T-cell (primary cell): ENCODE data around the gene HORMAD1. TPM values are rescaled to one million over a fixed set of nuclear protein-coding genes. Genes with fewer than 3 reads are reported as not detected.

Experiments used
- ATAC-seq, 4 experiments: fragments of 200-7000 bp in 3 of 4; fragments of 150-1000 bp in 1 of 4; cut with Tn5 transposase; replicated peaks in 1 of 4; 1 replicate in 3 of 4; 2 replicates in 1 of 4; pipeline ENCODE4 v1.10.0; 2021; ENCODE audit warnings: moderate library complexity in 3 of 4, mild to moderate bottlenecking in 2 of 4, moderate number of reproducible peaks in 1 of 4
- CTCF ChIA-PET, 2 donors: fragments of 300-600 bp; sonication (Branson Sonifier 250); formaldehyde crosslinking; loops; one replicate each; lab custom pipeline; 2022; ENCODE audit warnings: antibody characterized with exemption in 2 of 2; lab: Charles Lee
- POLR2A ChIA-PET, 2 donors: fragments of 300-600 bp; sonication (Branson Sonifier 250); formaldehyde crosslinking; loops; one replicate each; lab custom pipeline; 2022; ENCODE audit warnings: antibody characterized with exemption in 2 of 2; lab: Charles Lee
- DNase-seq, 35 experiments: peaks; one replicate each; pipeline versions ENCODE4 v3.0.0 to v3.0.0-alpha.2; 2013 to 2023
- H3K27ac ChIP-seq: one replicate; pipeline ENCODE4 v1.5.1; 2013; ENCODE audit warnings: low read length
- H3K27me3 ChIP-seq, 2 experiments: replicated peaks in 1 of 2; 1 replicate in 1 of 2; 2 replicates in 1 of 2; pipeline versions ENCODE4 v1.6.1 to v1.7.0; 2013; ENCODE audit warnings: low read length in 1 of 2, mixed read lengths in 1 of 2; ENCODE audit not compliant: control insufficient read depth in 2 of 2, insufficient read depth in 2 of 2; ENCODE audit errors: extremely low read depth in 1 of 2
- H3K36me3 ChIP-seq, 2 donors: 1 replicate in 1 of 2; 2 replicates in 1 of 2; pipeline versions ENCODE4 v1.6.1 to v1.7.0; 2013; ENCODE audit warnings: low read length in 1 of 2; ENCODE audit not compliant: control insufficient read depth in 2 of 2, insufficient read depth in 1 of 2; ENCODE audit errors: extremely low read depth in 1 of 2
- H3K4me1 ChIP-seq, 2 experiments: 1 replicate in 1 of 2; 2 replicates in 1 of 2; pipeline versions ENCODE4 v1.6.1 to v1.7.0; 2013; ENCODE audit warnings: low read length in 2 of 2, mixed read lengths in 1 of 2; ENCODE audit not compliant: insufficient read depth in 2 of 2, control insufficient read depth in 1 of 2; ENCODE audit errors: extremely low read depth in 1 of 2
- H3K4me3 ChIP-seq, 2 donors: 1 replicate in 1 of 2; 2 replicates in 1 of 2; pipeline versions ENCODE4 v1.5.1 to v1.7.0; 2013; ENCODE audit warnings: mild to moderate bottlenecking in 2 of 2, low read length in 1 of 2, moderate library complexity in 1 of 2; ENCODE audit not compliant: control insufficient read depth in 1 of 2; ENCODE audit errors: extremely low read depth in 1 of 2
- H3K9me3 ChIP-seq: 2 replicates; pipeline ENCODE4 v1.7.0; 2013
- H3K27ac Mint-ChIP-seq, 2 donors: one replicate each; pipeline ENCODE4 v1.8.0; 2020 to 2021; ENCODE audit warnings: mild to moderate bottlenecking in 2 of 2, mixed read lengths in 2 of 2
- H3K27me3 Mint-ChIP-seq, 2 donors: one replicate each; pipeline ENCODE4 v1.8.0; 2021 to 2022; ENCODE audit warnings: mixed read lengths in 2 of 2
- H3K36me3 Mint-ChIP-seq: one replicate; pipeline ENCODE4 v1.8.0; 2021; ENCODE audit warnings: mixed read lengths
- H3K4me1 Mint-ChIP-seq, 3 donors: one replicate each; pipeline ENCODE4 v1.8.0; 2020 to 2022; ENCODE audit warnings: mixed read lengths in 3 of 3, mild to moderate bottlenecking in 1 of 3
- H3K4me3 Mint-ChIP-seq, 3 donors: one replicate each; pipeline ENCODE4 v1.8.0; 2020 to 2022; ENCODE audit warnings: mild to moderate bottlenecking in 3 of 3, mixed read lengths in 3 of 3, moderate library complexity in 3 of 3
- H3K9me3 Mint-ChIP-seq, 3 donors: one replicate each; pipeline ENCODE4 v1.8.0; 2020 to 2022; ENCODE audit warnings: mixed read lengths in 3 of 3
- WGBS: methylation state at CpG from one replicate; pipeline ENCODE4 v1.1.5; 2013; ENCODE audit warnings: missing lambda C conversion rate; ENCODE audit not compliant: insufficient coverage; 5-methylcytosine and 5-hydroxymethylcytosine counted together
- total RNA-seq, 35 experiments: library from RNA in 6 of 35; stranded (reverse) in 6 of 35; fragments of 120-200 nt in 1 of 35; gene quantifications; one replicate each; pipeline versions ENCODE4 v1.2.1 to v1.2.4 and lab custom pipeline; 2013 to 2026

The HORMAD1 gene
- total RNA-seq, 5 donors from 2014 or later (not counting 1 experiment from before 2014, with no cell fraction given) = 0.28 to 0.55 (median 0.45) TPM; not detected in 1

- no peak overlapping the region for H3K4me3 Mint-ChIP-seq
- Histone ChIP-seq H3K27me3 (no peaks in the 10 kb centered on the region), H3K4me3 (no peak overlapping the region), H3K4me1 (peaks cover 2 to 3% of the 10 kb centered on the region in 2 experiments), H3K9me3 (no peaks in the 10 kb centered on the region), H3K36me3 (peaks cover 0 to 10% of the 10 kb centered on the region in 2 donors), H3K27ac (no peak overlapping the region)
- peaks cover 31% of the 10 kb centered on the region for H3K36me3 Mint-ChIP-seq
- WGBS = no CpG with 5 or more reads among the region's 1 CpG
- H3K9me3 Mint-ChIP-seq = no peaks in the 10 kb centered on the region
- no peak overlapping the region for H3K27ac Mint-ChIP-seq
- ChIA-PET CTCF (no interaction called here), POLR2A (no interaction called here)
- DNase-seq = no peak
- H3K4me1 Mint-ChIP-seq = peaks cover 9 to 19% (median 14%) of the 10 kb centered on the region in 3 donors
- H3K27me3 Mint-ChIP-seq = no peaks in the 10 kb centered on the region
- no peak for ATAC-seq
Observed at GRCh38 chr1:150678988-150679387, 41.7 kb downstream of the HORMAD1 start.

GRCh38 chr1:150674881-150675280 lies 45.8 kb downstream of the HORMAD1 start:
- peaks cover 1 to 10% of the 10 kb centered on the region in 2 donors for H3K36me3 ChIP-seq
- H3K9me3 Mint-ChIP-seq = no peaks in the 10 kb centered on the region
- no peaks in the 10 kb centered on the region for H3K4me1 ChIP-seq
- CTCF ChIA-PET = interaction anchor here in 1 of 2 donors (0.6 kb wide), 1 partner anchor 232 kb away, joined by 3 read pairs; no protein-coding TSS in a partner anchor
- DNase-seq (no peak), ATAC-seq (no peak)
- H3K4me3 Mint-ChIP-seq = no peak overlapping the region
- H3K4me1 Mint-ChIP-seq = peaks cover 0 to 8% (median 8%) of the 10 kb centered on the region in 3 donors
- H3K36me3 Mint-ChIP-seq = peaks cover 10% of the 10 kb centered on the region
- H3K27me3 ChIP-seq = no peaks in the 10 kb centered on the region
- no peaks in the 10 kb centered on the region for H3K27me3 Mint-ChIP-seq
- WGBS = 100% methylated on average over 1 of the region's 4 CpGs
- no peaks in the 10 kb centered on the region for H3K9me3 ChIP-seq
- H3K4me3 ChIP-seq = no peak overlapping the region
- POLR2A ChIA-PET = interaction anchor here in 1 of 2 donors (0.7 kb wide), 1 partner anchor 91 kb away, joined by 4 read pairs; no protein-coding TSS in a partner anchor
- no peak overlapping the region for H3K27ac ChIP-seq
- H3K27ac Mint-ChIP-seq = no peak overlapping the region

- POLR2A ChIA-PET = no interaction called here
Observed at GRCh38 chr1:150663321-150663720, 57.4 kb downstream of the HORMAD1 start.

GRCh38 chr1:150662811-150663210 lies 57.9 kb downstream of the HORMAD1 start:
- Mint-ChIP-seq H3K4me1 (peaks cover 8 to 11% (median 9%) of the 10 kb centered on the region in 3 donors), H3K27ac (no peak overlapping the region), H3K36me3 (peaks cover 41% of the 10 kb centered on the region), H3K27me3 (no peaks in the 10 kb centered on the region), H3K9me3 (no peaks in the 10 kb centered on the region), H3K4me3 (no peak overlapping the region)
- Histone ChIP-seq H3K4me3 (no peak overlapping the region), H3K36me3 (peaks cover 5 to 28% of the 10 kb centered on the region in 2 donors), H3K27ac (no peak overlapping the region), H3K4me1 (no peaks in the 10 kb centered on the region), H3K9me3 (no peaks in the 10 kb centered on the region), H3K27me3 (no peaks in the 10 kb centered on the region)
- ChIA-PET POLR2A (no interaction called here), CTCF (interaction anchor here (0.5 to 0.6 kb wide), 2 partner anchors 239 to 593 kb away, joined by 3 to 4 read pairs; no protein-coding TSS in a partner anchor)
- ATAC-seq (no peak), DNase-seq (no peak)
- 98% methylated on average over 8 of the region's 9 CpGs for WGBS

More at GRCh38 chr1:150663321-150663720, 57.4 kb downstream of the HORMAD1 start:
- Mint-ChIP-seq H3K9me3 (no peaks in the 10 kb centered on the region), H3K4me1 (peaks cover 8 to 11% (median 9%) of the 10 kb centered on the region in 3 donors), H3K27me3 (no peaks in the 10 kb centered on the region), H3K36me3 (peaks cover 39% of the 10 kb centered on the region), H3K27ac (no peak overlapping the region), H3K4me3 (no peak overlapping the region)
- Histone ChIP-seq H3K4me3 (no peak overlapping the region), H3K27me3 (no peaks in the 10 kb centered on the region), H3K4me1 (no peaks in the 10 kb centered on the region), H3K36me3 (peaks cover 5 to 24% of the 10 kb centered on the region in 2 donors), H3K9me3 (no peaks in the 10 kb centered on the region), H3K27ac (no peak overlapping the region)
- ATAC-seq (no peak), DNase-seq (no peak)
- 94% methylated on average over 6 of the region's 7 CpGs for WGBS
- CTCF ChIA-PET = interaction anchor here in 1 of 2 donors (0.5 kb wide), 1 partner anchor 239 kb away, joined by 3 read pairs; no protein-coding TSS in a partner anchor

- ChIA-PET CTCF (interaction anchor here in 1 of 2 donors (0.6 kb wide), 1 partner anchor 296 kb away, joined by 3 read pairs; no protein-coding TSS in a partner anchor), POLR2A (interaction anchor here (0.7 kb wide), 2 partner anchors 85 to 463 kb away, joined by 3 to 4 read pairs; no protein-coding TSS in a partner anchor)
- H3K9me3 ChIP-seq = no peaks in the 10 kb centered on the region
- no peaks in the 10 kb centered on the region for H3K4me1 ChIP-seq
- Mint-ChIP-seq H3K36me3 (peaks cover 43% of the 10 kb centered on the region), H3K4me3 (no peak overlapping the region), H3K9me3 (no peaks in the 10 kb centered on the region), H3K27me3 (no peaks in the 10 kb centered on the region), H3K27ac (no peak overlapping the region), H3K4me1 (peaks cover 7 to 8% (median 8%) of the 10 kb centered on the region in 3 donors)
- peaks cover 5 to 30% of the 10 kb centered on the region in 2 donors for H3K36me3 ChIP-seq
- H3K27ac ChIP-seq = no peak overlapping the region
- WGBS = no CpG with 5 or more reads among the region's 5 CpGs
- ATAC-seq = no peak
- H3K27me3 ChIP-seq = no peaks in the 10 kb centered on the region
- DNase-seq = no peak
- no peak overlapping the region for H3K4me3 ChIP-seq
Observed at GRCh38 chr1:150661156-150661555, 59.5 kb downstream of the HORMAD1 start.

- Histone ChIP-seq H3K9me3 (no peaks in the 10 kb centered on the region), H3K4me3 (no peak overlapping the region), H3K27ac (no peak overlapping the region), H3K36me3 (peaks cover 5 to 30% of the 10 kb centered on the region in 2 donors), H3K4me1 (no peaks in the 10 kb centered on the region), H3K27me3 (no peaks in the 10 kb centered on the region)
- ChIA-PET CTCF (interaction anchor here in 1 of 2 donors (0.6 kb wide), 1 partner anchor 296 kb away, joined by 3 read pairs; no protein-coding TSS in a partner anchor), POLR2A (no interaction called here)
- no peak overlapping the region for H3K27ac Mint-ChIP-seq
- no peak for DNase-seq
- ATAC-seq = no peak
- no peak overlapping the region for H3K4me3 Mint-ChIP-seq
- H3K9me3 Mint-ChIP-seq = no peaks in the 10 kb centered on the region
- H3K36me3 Mint-ChIP-seq = peaks cover 46% of the 10 kb centered on the region
- H3K4me1 Mint-ChIP-seq = peaks cover 1 to 3% (median 2%) of the 10 kb centered on the region in 3 donors
- WGBS = no CpG with 5 or more reads among the region's 4 CpGs
- no peaks in the 10 kb centered on the region for H3K27me3 Mint-ChIP-seq
Observed at GRCh38 chr1:150660584-150660983, 60.1 kb downstream of the HORMAD1 start.
